Left ventricle myocardium inferior (tissue), 1 donor: ENCODE data around the gene ALG13. TPM values are rescaled to one million over a fixed set of nuclear protein-coding genes. Genes with fewer than 3 reads are reported as not detected.

Experiments
- DNase-seq: peaks from one replicate; pipeline ENCODE4 v3.0.0-alpha.2; 2020
- H3K27ac ChIP-seq: fragments of 200-600 bp; replicated peaks from 2 replicates; pipeline ENCODE4 v1.8.0; 2021
- H3K27me3 ChIP-seq: fragments of 200-600 bp; 2 replicates; pipeline ENCODE4 v1.8.0; 2021; ENCODE audit warnings: low read depth
- H3K36me3 ChIP-seq: fragments of 200-600 bp; 2 replicates; pipeline ENCODE4 v1.8.0; 2021
- H3K4me1 ChIP-seq: fragments of 200-600 bp; 2 replicates; pipeline ENCODE4 v1.8.0; 2021
- H3K4me3 ChIP-seq: fragments of 200-600 bp; 2 replicates; pipeline ENCODE4 v1.8.0; 2021; ENCODE audit warnings: mild to moderate bottlenecking, moderate library complexity
- H3K9me3 ChIP-seq: fragments of 200-600 bp; replicated peaks from 2 replicates; pipeline ENCODE4 v1.8.0; 2021
- intact Hi-C: fragments of 100-400 bp; cut with micrococcal nuclease; formaldehyde crosslinking; loops from one replicate; pipeline ENCODE4 v1.11.0; 2022
- total RNA-seq: library from RNA; stranded (reverse); fragmentation: NEBNext Ultra II Directional; extraction: Animal tissue kit (Norgen Biotek cat#: 25700); gene quantifications from one replicate; pipeline ENCODE4 v1.2.1, GENCODE V29; 2021
- TF ChIP-seq, protein P1 (sequence below): fragments of 200-600 bp; IDR thresholded peaks from 2 replicates; pipeline ENCODE4 v1.8.0; 2021; ENCODE audit warnings: antibody characterized with exemption, mild to moderate bottlenecking, borderline replicate concordance
- donor health status: DM: no; HTN: yes; CAD: no; lungs with severe emphysema.

ALG13 gene
- total RNA-seq, 1 donor from 2014 or later = 19.7 TPM

DNA sequence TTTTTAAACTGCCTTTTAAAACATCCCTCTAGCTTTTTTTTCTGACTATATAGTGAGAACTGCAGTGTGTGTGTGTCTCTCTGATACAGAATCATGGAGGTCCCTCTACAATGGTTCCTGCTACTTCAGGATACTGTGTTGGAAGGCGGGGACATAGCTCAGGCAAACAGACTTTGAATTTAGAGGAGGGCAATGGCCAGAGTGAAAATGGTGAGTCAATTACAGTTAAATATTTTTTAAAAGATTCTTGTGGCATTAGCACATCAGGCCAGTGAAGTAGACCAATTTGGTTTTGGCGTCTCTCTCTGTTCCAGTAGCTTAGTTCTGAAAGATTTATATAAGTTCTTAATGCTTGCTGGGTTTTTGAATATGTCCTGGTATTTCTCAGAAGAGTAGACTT is 47.1 kb downstream of the ALG13 start:
- Histone ChIP-seq H3K4me3 (no peak overlapping the region), H3K27ac (no peak overlapping the region), H3K4me1 (no peaks in the 10 kb centered on the region), H3K9me3 (no peaks in the 10 kb centered on the region), H3K27me3 (no peaks in the 10 kb centered on the region), H3K36me3 (peaks cover 67% of the 10 kb centered on the region)
- intact Hi-C loops = no loop called here
- TF ChIP-seq, protein P1, sequence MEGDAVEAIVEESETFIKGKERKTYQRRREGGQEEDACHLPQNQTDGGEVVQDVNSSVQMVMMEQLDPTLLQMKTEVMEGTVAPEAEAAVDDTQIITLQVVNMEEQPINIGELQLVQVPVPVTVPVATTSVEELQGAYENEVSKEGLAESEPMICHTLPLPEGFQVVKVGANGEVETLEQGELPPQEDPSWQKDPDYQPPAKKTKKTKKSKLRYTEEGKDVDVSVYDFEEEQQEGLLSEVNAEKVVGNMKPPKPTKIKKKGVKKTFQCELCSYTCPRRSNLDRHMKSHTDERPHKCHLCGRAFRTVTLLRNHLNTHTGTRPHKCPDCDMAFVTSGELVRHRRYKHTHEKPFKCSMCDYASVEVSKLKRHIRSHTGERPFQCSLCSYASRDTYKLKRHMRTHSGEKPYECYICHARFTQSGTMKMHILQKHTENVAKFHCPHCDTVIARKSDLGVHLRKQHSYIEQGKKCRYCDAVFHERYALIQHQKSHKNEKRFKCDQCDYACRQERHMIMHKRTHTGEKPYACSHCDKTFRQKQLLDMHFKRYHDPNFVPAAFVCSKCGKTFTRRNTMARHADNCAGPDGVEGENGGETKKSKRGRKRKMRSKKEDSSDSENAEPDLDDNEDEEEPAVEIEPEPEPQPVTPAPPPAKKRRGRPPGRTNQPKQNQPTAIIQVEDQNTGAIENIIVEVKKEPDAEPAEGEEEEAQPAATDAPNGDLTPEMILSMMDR = no peak
- DNase-seq = no peak

DNA sequence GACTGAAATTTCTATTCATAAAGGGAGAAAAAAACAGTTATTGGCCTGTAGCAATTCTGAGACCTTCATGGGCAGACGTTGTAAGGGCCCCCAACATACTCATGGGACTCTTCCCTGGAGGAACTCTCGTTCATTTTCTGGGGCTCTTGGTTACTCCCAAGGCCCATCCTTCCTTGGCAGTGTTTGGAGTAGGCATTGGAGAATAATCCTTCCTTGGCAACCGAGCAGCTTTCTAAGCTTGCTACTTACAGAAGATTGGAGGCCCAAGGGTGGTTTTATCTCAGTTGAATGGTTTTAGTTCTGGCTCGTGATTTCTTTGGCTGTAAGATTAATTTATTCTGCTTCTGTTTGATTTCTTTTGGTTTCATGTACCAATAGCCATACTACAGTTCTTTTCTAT is 50.4 kb downstream of the ALG13 start:
- H3K9me3 ChIP-seq = no peaks in the 10 kb centered on the region
- intact Hi-C loops = no loop called here
- H3K4me1 ChIP-seq = no peaks in the 10 kb centered on the region
- TF ChIP-seq, protein P1 = no peak
- no peak for DNase-seq
- no peak overlapping the region for H3K4me3 ChIP-seq
- no peaks in the 10 kb centered on the region for H3K27me3 ChIP-seq
- no peak overlapping the region for H3K27ac ChIP-seq
- peaks cover 55% of the 10 kb centered on the region for H3K36me3 ChIP-seq

DNA sequence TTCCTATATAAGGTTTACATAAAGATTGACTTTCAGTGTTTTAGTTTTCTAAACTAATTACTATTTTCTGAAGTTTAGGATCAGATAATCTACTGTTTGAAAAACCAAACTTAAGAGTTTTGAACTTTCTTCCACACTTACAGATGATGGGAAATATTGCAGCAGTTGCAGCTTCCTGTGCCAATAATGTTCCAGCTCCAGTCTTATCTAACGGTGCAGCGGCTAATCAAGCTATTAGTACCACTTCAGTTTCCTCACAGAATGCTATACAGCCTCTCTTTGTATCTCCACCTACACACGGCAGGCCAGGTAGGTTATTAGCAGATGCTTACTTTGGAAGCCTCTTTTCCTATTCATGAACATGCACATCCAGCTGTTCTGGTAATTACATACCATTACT is 55.6 kb downstream of the ALG13 start:
- no peak for DNase-seq
- TF ChIP-seq, protein P1 = no peak
- Histone ChIP-seq H3K4me1 (no peaks in the 10 kb centered on the region), H3K4me3 (no peak overlapping the region), H3K9me3 (no peaks in the 10 kb centered on the region), H3K27ac (no peak overlapping the region), H3K36me3 (peaks cover 50% of the 10 kb centered on the region), H3K27me3 (no peaks in the 10 kb centered on the region)
- intact Hi-C loops = no loop called here

DNA sequence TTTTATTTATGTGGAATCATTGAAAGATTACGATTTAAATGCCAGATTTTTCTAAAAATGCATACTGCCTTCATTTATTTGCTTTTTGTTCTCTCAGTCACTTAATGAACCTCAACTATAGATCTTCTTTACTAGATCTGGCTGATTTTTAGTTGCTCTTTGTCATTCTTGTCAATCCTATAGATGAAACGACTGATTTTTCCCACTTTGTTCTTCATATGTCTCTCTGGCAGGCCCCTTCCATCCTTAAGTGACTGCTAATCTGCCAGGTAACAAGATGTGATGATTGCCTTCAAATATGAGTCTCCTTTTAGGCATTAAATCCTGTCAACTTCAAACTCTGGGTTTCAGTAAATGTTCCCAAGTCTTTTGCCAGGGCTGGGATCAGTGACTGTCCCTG is 61.0 kb downstream of the ALG13 start:
- intact Hi-C loops = no loop called here
- no peak overlapping the region for H3K4me3 ChIP-seq
- DNase-seq = no peak
- no peaks in the 10 kb centered on the region for H3K9me3 ChIP-seq
- TF ChIP-seq, protein P1 = no peak
- H3K4me1 ChIP-seq = no peaks in the 10 kb centered on the region
- H3K36me3 ChIP-seq = peaks cover 54% of the 10 kb centered on the region
- no peaks in the 10 kb centered on the region for H3K27me3 ChIP-seq
- no peak overlapping the region for H3K27ac ChIP-seq

DNA sequence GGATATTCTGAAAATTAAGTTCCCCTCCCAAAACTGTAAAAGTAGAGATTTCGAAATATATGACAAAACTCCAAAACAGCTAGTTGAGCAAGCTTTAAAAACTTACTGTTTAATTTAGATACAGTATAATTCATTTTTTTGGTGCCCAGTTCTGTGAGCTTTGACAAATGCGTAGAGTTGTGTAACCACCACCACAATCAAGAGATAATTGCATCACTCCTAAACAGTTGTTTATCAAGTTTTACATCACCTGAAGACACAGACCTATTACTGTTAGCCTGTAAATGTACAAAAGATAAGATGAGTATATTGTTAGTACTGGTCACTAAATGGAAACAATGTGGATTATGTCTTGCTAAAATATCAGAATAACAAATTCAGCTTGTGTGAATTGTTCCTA is 62.3 kb downstream of the ALG13 start:
- intact Hi-C loops = no loop called here
- TF ChIP-seq, protein P1 = no peak
- no peaks in the 10 kb centered on the region for H3K9me3 ChIP-seq

DNA sequence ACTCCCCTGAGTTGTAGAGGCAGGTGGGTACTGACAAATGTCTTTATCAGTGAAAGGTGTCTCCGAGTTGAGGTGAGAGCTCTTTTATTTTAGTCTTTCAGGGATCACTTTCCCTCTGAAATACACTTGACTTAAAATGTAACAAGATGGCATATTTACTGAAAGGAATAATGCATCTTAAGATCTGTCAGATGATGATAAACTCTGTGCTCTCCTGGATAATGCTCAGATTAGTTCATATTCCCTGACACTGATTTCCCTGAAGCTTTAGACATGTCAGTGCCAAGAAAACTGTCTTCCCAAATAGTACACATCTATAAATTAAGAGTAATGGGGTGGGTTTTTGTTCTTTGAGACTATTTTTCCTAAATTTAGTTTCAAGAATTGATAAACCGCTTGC is 75.5 kb downstream of the ALG13 start:
- DNase-seq = no peak
- Histone ChIP-seq H3K36me3 (peaks cover 29% of the 10 kb centered on the region), H3K27ac (no peak overlapping the region), H3K9me3 (no peaks in the 10 kb centered on the region), H3K4me1 (no peaks in the 10 kb centered on the region), H3K27me3 (no peaks in the 10 kb centered on the region), H3K4me3 (no peak overlapping the region)
- intact Hi-C loops = no loop called here
- TF ChIP-seq, protein P1 = no peak

More for the DNA sequence above, 62.3 kb downstream of the ALG13 start:
- H3K27ac ChIP-seq = no peak overlapping the region
- DNase-seq = no peak
- no peaks in the 10 kb centered on the region for H3K27me3 ChIP-seq
- peaks cover 50% of the 10 kb centered on the region for H3K36me3 ChIP-seq
- H3K4me1 ChIP-seq = no peaks in the 10 kb centered on the region
- H3K4me3 ChIP-seq = no peak overlapping the region
